ENCODE results near the gene GPX1.

- TF ChIP-seq, protein P1, sequence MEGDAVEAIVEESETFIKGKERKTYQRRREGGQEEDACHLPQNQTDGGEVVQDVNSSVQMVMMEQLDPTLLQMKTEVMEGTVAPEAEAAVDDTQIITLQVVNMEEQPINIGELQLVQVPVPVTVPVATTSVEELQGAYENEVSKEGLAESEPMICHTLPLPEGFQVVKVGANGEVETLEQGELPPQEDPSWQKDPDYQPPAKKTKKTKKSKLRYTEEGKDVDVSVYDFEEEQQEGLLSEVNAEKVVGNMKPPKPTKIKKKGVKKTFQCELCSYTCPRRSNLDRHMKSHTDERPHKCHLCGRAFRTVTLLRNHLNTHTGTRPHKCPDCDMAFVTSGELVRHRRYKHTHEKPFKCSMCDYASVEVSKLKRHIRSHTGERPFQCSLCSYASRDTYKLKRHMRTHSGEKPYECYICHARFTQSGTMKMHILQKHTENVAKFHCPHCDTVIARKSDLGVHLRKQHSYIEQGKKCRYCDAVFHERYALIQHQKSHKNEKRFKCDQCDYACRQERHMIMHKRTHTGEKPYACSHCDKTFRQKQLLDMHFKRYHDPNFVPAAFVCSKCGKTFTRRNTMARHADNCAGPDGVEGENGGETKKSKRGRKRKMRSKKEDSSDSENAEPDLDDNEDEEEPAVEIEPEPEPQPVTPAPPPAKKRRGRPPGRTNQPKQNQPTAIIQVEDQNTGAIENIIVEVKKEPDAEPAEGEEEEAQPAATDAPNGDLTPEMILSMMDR (conservative IDR thresholded peaks at IDR 0.05; ENCODE audit: low read length): no peak
- no peak for TF ChIP-seq EZH2phosphoT487 (IDR thresholded peaks at IDR 0.05; ENCODE audit: borderline replicate concordance, low read depth, low read length)
Measured at GRCh38 chr3:49401766-49402165, 43.6 kb upstream of the GPX1 start.
